ENCODE measurements around the gene NOM1.
"Not testable (repeated sequence)": the region's sequence is repeated elsewhere in the genome, so short reads cannot be mapped to it uniquely, and the experiment has no call there.

NOM1 gene

GRCh38 chr7:156944876-156945275 lies 4.6 kb upstream of the NOM1 start:
- TF ChIP-seq CTCF (IDR thresholded peaks at IDR 0.05; ENCODE audit: low read depth, low read length) = no peak
- H3K4me3 ChIP-seq (ENCODE audit: low read depth, low read length) = no peak overlapping the region

GRCh38 chr7:156947120-156947843 lies 2.2 kb upstream of the NOM1 start:
- no peak for TF ChIP-seq CTCF (IDR thresholded peaks at IDR 0.05; ENCODE audit: low read depth, low read length)
- H3K4me3 ChIP-seq (ENCODE audit: low read depth, low read length) = no peak overlapping the region

- H3K4me3 ChIP-seq (ENCODE audit: low read depth, low read length) = no peak overlapping the region
- TF ChIP-seq CTCF (IDR thresholded peaks at IDR 0.05; ENCODE audit: low read depth, low read length) = no peak
These were observed 1.2 kb upstream of the NOM1 start for GRCh38 chr7:156948361-156948760.

GRCh38 chr7:156950381-156950858 lies 908 bp downstream of the NOM1 start:
- TF ChIP-seq CTCF (IDR thresholded peaks at IDR 0.05; ENCODE audit: low read depth, low read length) = no peak
- peak overlapping the region; percentile 74 for H3K4me3 ChIP-seq (ENCODE audit: low read depth, low read length)

- not testable (repeated sequence) for H3K4me3 ChIP-seq (ENCODE audit: low read depth, low read length)
These were observed 3.7 kb downstream of the NOM1 start for GRCh38 chr7:156953215-156953614.

- no peak for TF ChIP-seq CTCF (IDR thresholded peaks at IDR 0.05; ENCODE audit: low read depth, low read length)
- no peak overlapping the region for H3K4me3 ChIP-seq (ENCODE audit: low read depth, low read length)
These were observed 5.4 kb downstream of the NOM1 start for GRCh38 chr7:156954941-156955340.

GRCh38 chr7:156956727-156957126 lies 7.2 kb downstream of the NOM1 start:
- no peak overlapping the region for H3K4me3 ChIP-seq (ENCODE audit: low read depth, low read length)
- no peak for TF ChIP-seq CTCF (IDR thresholded peaks at IDR 0.05; ENCODE audit: low read depth, low read length)

- no peak for TF ChIP-seq CTCF (IDR thresholded peaks at IDR 0.05; ENCODE audit: low read depth, low read length)
- H3K4me3 ChIP-seq (ENCODE audit: low read depth, low read length) = no peak overlapping the region
These were observed 12.6 kb downstream of the NOM1 start for GRCh38 chr7:156962145-156962544.

All from WI38 (cell line).